H9 (cell line): ENCODE data around the gene GOLGA1. TPM values are rescaled to one million over a fixed set of nuclear protein-coding genes. Genes with fewer than 3 reads are reported as not detected.

Experiments
- DNase-seq: peaks from one replicate; pipeline ENCODE4 v3.0.0-alpha.2; 2017
- H2AFZ ChIP-seq: one replicate; pipeline ENCODE4 v1.6.1; 2013; ENCODE audit warnings: mild to moderate bottlenecking, low read length, control low read depth, moderate library complexity
- H2AK5ac ChIP-seq: 2 replicates; pipeline ENCODE4 v1.6.1; 2013; ENCODE audit warnings: low read length, control low read depth, mixed read lengths; ENCODE audit not compliant: insufficient read length
- H2BK120ac ChIP-seq: one replicate; pipeline ENCODE4 v1.6.1; 2013; ENCODE audit warnings: low read depth, mild to moderate bottlenecking, low read length, control low read depth, inconsistent platforms; ENCODE audit not compliant: poor library complexity, severe bottlenecking
- H2BK12ac ChIP-seq: 2 replicates; pipeline ENCODE4 v1.6.1; 2013; ENCODE audit warnings: low read length, control low read depth, mixed read lengths, low read depth; ENCODE audit not compliant: insufficient read length
- H2BK15ac ChIP-seq: 2 replicates; pipeline ENCODE4 v1.6.1; 2013; ENCODE audit warnings: low read depth, low read length, control low read depth
- H2BK20ac ChIP-seq: one replicate; pipeline ENCODE4 v1.6.1; 2013; ENCODE audit warnings: low read depth, mild to moderate bottlenecking, low read length, control low read depth, inconsistent platforms; ENCODE audit not compliant: poor library complexity, severe bottlenecking
- H2BK5ac ChIP-seq: 2 replicates; pipeline ENCODE4 v1.6.1; 2013; ENCODE audit warnings: low read length, control low read depth, mixed read lengths; ENCODE audit not compliant: insufficient read length
- H3K14ac ChIP-seq: 2 replicates; pipeline ENCODE4 v1.6.1; 2013; ENCODE audit warnings: low read length, control low read depth; ENCODE audit not compliant: insufficient read depth
- H3K18ac ChIP-seq: 2 replicates; pipeline ENCODE4 v1.6.1; 2013; ENCODE audit warnings: low read depth, mild to moderate bottlenecking, mixed read lengths, low read length, control low read depth; ENCODE audit not compliant: insufficient read length
- H3K23ac ChIP-seq: 2 replicates; pipeline ENCODE4 v1.6.1; 2013; ENCODE audit warnings: low read length, control low read depth, mixed read lengths, low read depth; ENCODE audit not compliant: insufficient read length
- H3K23me2 ChIP-seq: 2 replicates; pipeline ENCODE4 v1.6.1; 2013; ENCODE audit warnings: low read depth, mild to moderate bottlenecking, mixed read lengths, low read length, control low read depth; ENCODE audit not compliant: insufficient read length, poor library complexity, severe bottlenecking
- H3K27ac ChIP-seq: 2 replicates; pipeline ENCODE4 v1.5.1; 2013; ENCODE audit warnings: low read length, control low read depth, mixed read lengths, low read depth; ENCODE audit not compliant: insufficient read length
- H3K27me3 ChIP-seq: 2 replicates; pipeline ENCODE4 v1.6.1; 2013; ENCODE audit warnings: low read length, control low read depth, inconsistent platforms; ENCODE audit not compliant: insufficient read depth
- H3K4ac ChIP-seq: 2 replicates; pipeline ENCODE4 v1.6.1; 2013; ENCODE audit warnings: low read depth, mild to moderate bottlenecking, control low read depth, inconsistent platforms, low read length, moderate library complexity
- H3K4me1 ChIP-seq: 2 replicates; pipeline ENCODE4 v1.6.1; 2013; ENCODE audit warnings: low read length, control low read depth, inconsistent platforms; ENCODE audit not compliant: insufficient read depth
- H3K4me2 ChIP-seq: 2 replicates; pipeline ENCODE4 v1.6.1; 2013; ENCODE audit warnings: low read length, control low read depth, mixed read lengths; ENCODE audit not compliant: insufficient read length, insufficient read depth
- H3K56ac ChIP-seq: 2 replicates; pipeline ENCODE4 v1.6.1; 2013; ENCODE audit warnings: low read depth, mild to moderate bottlenecking, mixed read lengths, low read length, control low read depth; ENCODE audit not compliant: insufficient read length
- H3K79me1 ChIP-seq: 2 replicates; pipeline ENCODE4 v1.6.1; 2013; ENCODE audit warnings: low read depth, mild to moderate bottlenecking, moderate library complexity, low read length, control low read depth, inconsistent platforms; ENCODE audit not compliant: insufficient read depth, poor library complexity, severe bottlenecking
- H3K79me2 ChIP-seq: 2 replicates; pipeline ENCODE4 v1.6.1; 2013; ENCODE audit warnings: low read length, control low read depth, inconsistent platforms; ENCODE audit not compliant: insufficient read depth
- H3K9ac ChIP-seq: 2 replicates; pipeline ENCODE4 v1.6.1; 2013; ENCODE audit warnings: low read length, control low read depth, mixed read lengths; ENCODE audit not compliant: insufficient read length; ENCODE audit errors: extremely low read depth
- H3K9me3 ChIP-seq: one replicate; pipeline ENCODE4 v1.6.1; 2013; ENCODE audit warnings: low read depth, low read length, inconsistent platforms; ENCODE audit not compliant: control insufficient read depth
- H3T11ph ChIP-seq: one replicate; pipeline ENCODE4 v1.6.1; 2013; ENCODE audit warnings: mild to moderate bottlenecking, low read length, control low read depth, inconsistent platforms
- H4K20me1 ChIP-seq: one replicate; pipeline ENCODE4 v1.6.1; 2013; ENCODE audit not compliant: control insufficient read depth, insufficient read length, insufficient read depth
- H4K5ac ChIP-seq: 2 replicates; pipeline ENCODE4 v1.6.1; 2013; ENCODE audit warnings: low read depth, mild to moderate bottlenecking, mixed read lengths, low read length, control low read depth; ENCODE audit not compliant: insufficient read length
- H4K8ac ChIP-seq: replicated peaks from 2 replicates; pipeline ENCODE4 v1.6.1; 2013; ENCODE audit warnings: low read length, control low read depth, mixed read lengths, low read depth; ENCODE audit not compliant: insufficient read length
- H4K91ac ChIP-seq: 2 replicates; pipeline ENCODE4 v1.6.1; 2013; ENCODE audit warnings: low read depth, mild to moderate bottlenecking, moderate library complexity, mixed read lengths, low read length, control low read depth; ENCODE audit not compliant: insufficient read length
- H3K27ac Mint-ChIP-seq, 3 experiments: 2 replicates in 2 of 3; 3 replicates in 1 of 3; pipeline ENCODE4 v1.8.0; 2020 to 2021; ENCODE audit warnings: mixed read lengths in 3 of 3, mild to moderate bottlenecking in 1 of 3, moderate library complexity in 1 of 3
- H3K27me3 Mint-ChIP-seq: 2 replicates; pipeline ENCODE4 v1.8.0; 2021; ENCODE audit warnings: low read depth, mild to moderate bottlenecking, moderate library complexity, mixed read lengths
- H3K36me3 Mint-ChIP-seq, 3 experiments: 2 replicates in 2 of 3; 3 replicates in 1 of 3; pipeline ENCODE4 v1.8.0; 2020 to 2021; ENCODE audit warnings: low read depth in 3 of 3, mixed read lengths in 3 of 3; ENCODE audit not compliant: insufficient read depth in 1 of 3
- H3K4me1 Mint-ChIP-seq, 2 experiments: 2 replicates each; pipeline ENCODE4 v1.8.0; 2020; ENCODE audit warnings: mixed read lengths in 2 of 2
- H3K4me3 Mint-ChIP-seq, 2 experiments: 2 replicates in 1 of 2; 3 replicates in 1 of 2; pipeline ENCODE4 v1.8.0; 2020 to 2021; ENCODE audit warnings: mild to moderate bottlenecking in 2 of 2, mixed read lengths in 2 of 2, moderate library complexity in 1 of 2
- H3K9me3 Mint-ChIP-seq, 2 experiments: 2 replicates in 1 of 2; 3 replicates in 1 of 2; pipeline ENCODE4 v1.8.0; 2020; ENCODE audit warnings: mild to moderate bottlenecking in 2 of 2, mixed read lengths in 2 of 2, moderate library complexity in 1 of 2
- CTCF ChIP-seq: fragments of 200-600 bp; sonication (generic); conservative IDR thresholded peaks from 3 replicates; pipeline ENCODE4 v1.8.0; 2021; ENCODE audit warnings: antibody characterized with exemption, mild to moderate bottlenecking
- WGBS: extraction: QIAGEN DNeasy Blood & Tissue Kit; methylation state at CpG from one replicate; pipeline ENCODE4 v1.1.7; 2013; ENCODE audit warnings: missing lambda C conversion rate, low lambda C conversion rate, mixed read lengths; ENCODE audit not compliant: insufficient read length; ENCODE audit errors: extremely low coverage; 5-methylcytosine and 5-hydroxymethylcytosine counted together
- total RNA-seq: library from RNA; stranded (reverse); gene quantifications from 2 replicates; pipeline ENCODE4 v1.2.1, GENCODE V29; 2021

Gene GOLGA1
- total RNA-seq, 1 experiment from 2014 or later: 7.6 TPM

GRCh38 chr9:124840300-124840833 is 100.5 kb downstream of the GOLGA1 start:
- Histone ChIP-seq H2AK5ac (no peak overlapping the region), H4K20me1 (no peaks in the 10 kb centered on the region), H4K5ac (no peak overlapping the region), H3K56ac (no peak overlapping the region), H3K27ac (no peak overlapping the region), H2BK20ac (no peak overlapping the region), H4K8ac (no peak overlapping the region), H3K9me3 (no peaks in the 10 kb centered on the region), H3K23ac (no peak overlapping the region), H2BK12ac (no peak overlapping the region), H3K4me2 (no peak overlapping the region), H3K18ac (no peak overlapping the region), H2AFZ (no peak overlapping the region), H3K23me2 (no peaks in the 10 kb centered on the region), H3K9ac (no peak overlapping the region), H3K14ac (no peak overlapping the region), H2BK5ac (no peak overlapping the region), H3K79me1 (no peaks in the 10 kb centered on the region), H2BK15ac (no peak overlapping the region), H4K91ac (no peak overlapping the region), H3K79me2 (no peaks in the 10 kb centered on the region), H3K27me3 (no peaks in the 10 kb centered on the region), H3T11ph (no peak overlapping the region), H3K4ac (no peak overlapping the region), H2BK120ac (no peak overlapping the region), H3K4me1 (no peaks in the 10 kb centered on the region)
- Mint-ChIP-seq H3K4me3 (0 out of 5 replicates have a peak overlapping the region, but pooled peaks of 1 of the 2 experiments have one; percentile 32), H3K27me3 (no peaks in the 10 kb centered on the region), H3K27ac (no peak overlapping the region), H3K36me3 (no peaks in the 10 kb centered on the region; a peak in 1 of 7 replicates), H3K9me3 (no peaks in the 10 kb centered on the region), H3K4me1 (peaks cover 2 to 17% of the 10 kb centered on the region in 2 experiments; a peak in 2 of 4 replicates)
- no peak for DNase-seq
- no CpG with 5 or more reads among the region's 18 CpGs for WGBS
- peak; percentile 65 for TF ChIP-seq CTCF
